Gastroesophageal sphincter (tissue), 2 donors: ENCODE measurements around the gene EVI2B.

ENCODE experiments used
- EP300 ChIP-seq: sonication (generic); formaldehyde crosslinking; IDR thresholded peaks from one replicate; pipeline ENCODE4 v1.6.1; 2017; ENCODE audit warnings: antibody characterized with exemption, mild to moderate bottlenecking
- POLR2AphosphoS5 ChIP-seq: sonication (generic); formaldehyde crosslinking; IDR thresholded peaks from one replicate; pipeline ENCODE4 v1.6.1; 2017; ENCODE audit warnings: antibody characterized with exemption

DNA sequence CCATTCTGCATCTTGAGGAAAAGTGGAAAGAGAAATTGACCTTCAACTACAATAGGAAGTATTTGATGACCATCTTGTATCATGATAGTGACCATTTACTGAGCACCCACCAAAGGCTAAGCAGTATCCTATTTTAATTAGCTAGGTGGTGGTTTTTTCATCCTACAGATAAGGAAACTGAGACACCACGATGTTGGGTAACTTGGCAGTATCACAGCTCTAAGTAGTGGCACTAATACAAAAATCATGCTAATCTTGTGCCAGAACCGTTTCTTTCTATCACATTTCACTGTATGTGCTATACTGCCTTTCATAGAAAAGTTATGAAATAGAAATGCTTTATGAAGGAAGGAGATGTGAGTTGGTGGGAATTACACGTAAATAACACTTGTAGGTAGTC is 2.3 kb downstream of the EVI2B start:
- no peak for TF ChIP-seq EP300
- TF ChIP-seq POLR2AphosphoS5, result no peak
